ENCODE results near the gene ADCK1.
"Not testable (repeated sequence)": the region's sequence is repeated elsewhere in the genome, so short reads cannot be mapped to it uniquely, and the experiment has no call there.

ADCK1 gene

GRCh38 chr14:77812028-77812427 is 12.1 kb downstream of the ADCK1 start:
- DNase-seq (ENCODE audit: low spot score) = no peak

- DNase-seq (ENCODE audit: low spot score) = not testable (repeated sequence)
Measured at GRCh38 chr14:77812682-77813081, 12.8 kb downstream of the ADCK1 start.

GRCh38 chr14:77822307-77822706 is 22.4 kb downstream of the ADCK1 start:
- DNase-seq (ENCODE audit: low spot score) = no peak

- DNase-seq (ENCODE audit: low spot score) = no peak
Measured at GRCh38 chr14:77822741-77823140, 22.8 kb downstream of the ADCK1 start.

- DNase-seq (ENCODE audit: low spot score) = no peak
Measured at GRCh38 chr14:77823378-77823777, 23.5 kb downstream of the ADCK1 start.

- DNase-seq (ENCODE audit: low spot score) = no peak
Measured at GRCh38 chr14:77825895-77826519, 26.1 kb downstream of the ADCK1 start.

- DNase-seq (ENCODE audit: low spot score) = no peak
Measured at GRCh38 chr14:77830692-77831091, 30.8 kb downstream of the ADCK1 start.

GRCh38 chr14:77832297-77832696 is 32.4 kb downstream of the ADCK1 start:
- DNase-seq (ENCODE audit: low spot score) = no peak

GRCh38 chr14:77837926-77838325 is 38.0 kb downstream of the ADCK1 start:
- DNase-seq (ENCODE audit: low spot score) = no peak

GRCh38 chr14:77838831-77839511 is 39.1 kb downstream of the ADCK1 start:
- no peak for DNase-seq (ENCODE audit: low spot score)

GRCh38 chr14:77843195-77843594 is 43.3 kb downstream of the ADCK1 start:
- DNase-seq (ENCODE audit: low spot score) = no peak

- DNase-seq (ENCODE audit: low spot score) = no peak
Measured at GRCh38 chr14:77843651-77844050, 43.7 kb downstream of the ADCK1 start.

- DNase-seq (ENCODE audit: low spot score) = no peak
Measured at GRCh38 chr14:77844802-77845201, 44.9 kb downstream of the ADCK1 start.

- DNase-seq (ENCODE audit: low spot score) = no peak
Measured at GRCh38 chr14:77848031-77848430, 48.1 kb downstream of the ADCK1 start.

- DNase-seq (ENCODE audit: low spot score) = no peak
Measured at GRCh38 chr14:77849711-77850110, 49.8 kb downstream of the ADCK1 start.

GRCh38 chr14:77853919-77854318 is 54.0 kb downstream of the ADCK1 start:
- DNase-seq (ENCODE audit: low spot score) = no peak

- no peak for DNase-seq (ENCODE audit: low spot score)
Measured at GRCh38 chr14:77856941-77857340, 57.0 kb downstream of the ADCK1 start.

- no peak for DNase-seq (ENCODE audit: low spot score)
Measured at GRCh38 chr14:77859934-77860570, 60.1 kb downstream of the ADCK1 start.

- DNase-seq (ENCODE audit: low spot score) = no peak
Measured at GRCh38 chr14:77861201-77861600, 61.3 kb downstream of the ADCK1 start.

- DNase-seq (ENCODE audit: low spot score) = peak; percentile 86
Measured at GRCh38 chr14:77862154-77862786, 62.4 kb downstream of the ADCK1 start.

- DNase-seq (ENCODE audit: low spot score) = no peak
Measured at GRCh38 chr14:77864085-77864484, 64.2 kb downstream of the ADCK1 start.

- DNase-seq (ENCODE audit: low spot score) = no peak
Measured at GRCh38 chr14:77864580-77864979, 64.7 kb downstream of the ADCK1 start.

GRCh38 chr14:77865455-77865854 is 65.5 kb downstream of the ADCK1 start:
- no peak for DNase-seq (ENCODE audit: low spot score)
